UCSD-AML1 (cell line): ENCODE measurements around the gene AMOTL1.

Experiments
- DNase-seq: peaks from one replicate; lab custom pipeline; 2025; ENCODE audit not compliant: unreplicated experiment; lab: John Stamatoyannopoulos, UW

Gene AMOTL1

DNA sequence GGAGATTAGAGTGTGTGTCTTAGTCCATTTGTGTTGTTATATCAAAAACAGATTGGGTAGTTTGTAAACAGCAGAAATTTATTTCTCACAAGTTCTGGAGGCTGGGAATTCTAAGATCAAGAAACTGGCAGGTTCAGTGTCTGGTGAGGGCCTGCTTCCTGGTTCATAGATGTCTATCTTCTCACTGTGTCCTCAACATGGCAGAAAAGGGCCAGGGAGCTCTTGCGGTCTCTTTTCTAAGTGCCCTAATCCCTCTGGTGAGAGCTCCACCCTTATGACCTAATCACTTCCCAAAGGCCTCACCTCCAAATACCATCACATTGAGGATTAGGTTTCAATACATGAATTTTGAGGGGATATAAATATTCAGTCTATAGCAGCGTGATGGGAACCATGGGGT lies 25.5 kb upstream of the AMOTL1 start:
- no peak for DNase-seq

- no peak for DNase-seq
Observed at GRCh38 chr11:94746721-94747120, 21.4 kb upstream of the AMOTL1 start.

DNA sequence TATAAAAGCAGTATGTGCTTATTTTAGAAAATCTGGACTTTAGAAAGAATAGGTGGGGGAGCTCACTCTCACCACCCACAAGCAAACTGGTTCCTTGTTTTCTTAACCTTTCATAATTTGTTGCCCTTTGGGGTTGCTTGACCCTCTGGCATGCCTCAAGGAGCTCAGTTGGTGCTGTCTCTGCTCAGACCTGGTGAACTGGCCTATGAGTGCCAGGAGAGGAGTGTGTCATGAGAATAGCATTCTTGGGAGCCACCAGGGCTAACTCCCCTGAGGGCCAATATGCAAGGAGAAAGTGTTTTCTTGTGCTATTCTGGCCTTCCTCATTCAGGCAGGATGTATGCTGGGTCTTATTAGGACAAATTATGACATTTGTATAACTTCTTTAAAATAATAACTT lies 21.0 kb upstream of the AMOTL1 start:
- DNase-seq = no peak

GRCh38 chr11:94747601-94748041 lies 20.5 kb upstream of the AMOTL1 start:
- DNase-seq = no peak

DNA sequence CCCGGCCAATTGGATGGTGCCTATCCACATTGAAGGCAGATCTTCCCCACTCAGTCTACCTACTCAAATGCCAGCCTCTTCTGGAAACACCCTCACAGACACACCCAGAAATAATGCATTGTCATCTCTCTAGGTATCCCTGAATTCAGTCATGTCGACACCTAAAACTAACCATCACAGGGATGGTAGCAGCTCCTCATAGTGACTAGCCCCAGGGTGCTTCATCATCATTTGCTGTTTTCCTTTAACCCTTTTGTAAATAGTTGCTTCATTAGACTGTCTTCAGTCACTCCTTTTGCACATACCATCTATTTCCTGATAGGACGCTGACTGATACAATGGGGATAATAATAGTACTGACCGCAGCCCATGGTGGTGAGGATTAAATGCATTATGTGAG lies 18.8 kb upstream of the AMOTL1 start:
- DNase-seq = no peak

DNA sequence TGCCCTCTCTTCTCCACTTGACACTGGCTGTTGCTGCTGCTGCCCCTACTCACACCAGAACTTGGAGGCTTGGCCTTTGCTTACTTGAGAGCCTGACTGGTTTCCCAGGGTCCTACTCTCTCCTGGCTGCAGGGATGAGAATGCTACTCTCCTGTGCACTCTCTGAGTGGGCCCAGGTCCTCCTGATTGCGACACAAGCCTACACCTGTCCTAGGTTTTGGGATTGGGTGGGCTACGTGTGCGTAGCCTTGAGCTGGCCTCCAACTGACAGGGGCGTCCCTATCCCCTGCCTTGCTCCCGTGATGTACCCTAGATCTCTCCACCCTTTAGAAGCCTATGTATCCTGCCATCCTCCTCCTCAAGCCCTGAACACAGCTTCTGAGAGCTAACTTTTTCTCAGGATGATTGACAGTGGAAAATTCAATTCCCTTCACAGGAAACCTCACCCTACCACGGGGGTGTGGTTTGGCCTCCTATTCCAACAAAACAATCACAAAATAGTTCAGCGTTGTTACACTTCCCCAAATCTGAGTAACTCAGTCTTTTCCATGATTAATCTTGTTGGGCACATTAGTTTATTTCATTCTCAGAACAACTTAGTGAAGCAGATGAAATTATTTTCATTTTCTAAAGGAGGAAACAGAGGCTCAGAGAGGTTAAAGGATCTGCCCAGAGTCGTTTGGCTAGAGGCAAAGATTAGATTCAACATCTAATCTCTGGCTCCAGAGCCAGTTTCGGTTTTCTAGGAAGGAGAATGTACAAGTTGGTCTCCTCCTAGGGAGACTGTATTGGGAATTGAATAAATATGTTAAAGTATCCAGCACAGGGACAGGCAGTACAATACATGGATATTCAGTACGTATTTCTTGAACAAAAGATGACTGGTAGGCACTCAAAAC lies 17.6 kb upstream of the AMOTL1 start:
- no peak for DNase-seq

DNA sequence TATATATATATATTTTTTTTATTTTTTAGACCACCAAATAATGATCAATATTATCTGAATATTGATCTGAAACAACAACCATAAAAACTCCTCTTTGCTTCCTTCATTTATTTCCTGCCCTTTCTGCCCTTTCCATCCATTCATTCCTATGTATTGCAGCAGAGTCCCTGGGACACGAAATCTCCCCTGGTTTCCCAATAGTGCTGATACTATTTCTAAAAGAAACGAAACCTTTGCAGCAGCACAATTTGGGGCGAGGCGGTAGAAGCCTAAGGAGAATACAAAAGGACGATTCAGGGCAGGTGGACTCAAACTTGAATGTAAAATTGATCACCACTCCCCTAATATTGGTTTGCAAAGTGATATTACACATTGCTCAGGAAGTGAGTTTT lies 16.9 kb upstream of the AMOTL1 start:
- no peak for DNase-seq

GRCh38 chr11:94751786-94752185 lies 16.4 kb upstream of the AMOTL1 start:
- DNase-seq = no peak

- no peak for DNase-seq
Observed at GRCh38 chr11:94753630-94754029, 14.5 kb upstream of the AMOTL1 start.

GRCh38 chr11:94754335-94754734 lies 13.8 kb upstream of the AMOTL1 start:
- DNase-seq = no peak

- DNase-seq = no peak
Observed at GRCh38 chr11:94754819-94755218, 13.3 kb upstream of the AMOTL1 start.

DNA sequence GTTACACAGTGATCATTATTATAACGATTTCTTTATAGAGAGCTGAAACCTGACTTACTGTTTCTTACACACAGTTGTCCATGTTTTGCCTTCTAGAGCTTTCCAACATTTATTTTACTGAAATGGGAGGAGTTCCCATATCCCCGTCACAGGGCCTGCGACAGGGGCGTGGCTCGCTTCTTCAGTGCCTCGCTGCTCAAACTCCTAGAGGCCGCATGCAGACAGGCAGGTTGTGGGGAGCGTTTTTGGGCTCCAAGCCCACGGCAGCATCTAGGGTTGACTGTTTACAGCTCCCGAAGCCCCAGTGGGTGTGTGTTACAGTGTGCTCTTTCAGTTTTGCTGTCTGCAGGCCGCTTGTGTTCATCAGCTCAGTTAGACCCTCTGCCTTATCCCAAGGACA lies 12.7 kb upstream of the AMOTL1 start:
- DNase-seq = no peak

GRCh38 chr11:94757037-94757735 lies 11.0 kb upstream of the AMOTL1 start:
- DNase-seq = no peak

DNA sequence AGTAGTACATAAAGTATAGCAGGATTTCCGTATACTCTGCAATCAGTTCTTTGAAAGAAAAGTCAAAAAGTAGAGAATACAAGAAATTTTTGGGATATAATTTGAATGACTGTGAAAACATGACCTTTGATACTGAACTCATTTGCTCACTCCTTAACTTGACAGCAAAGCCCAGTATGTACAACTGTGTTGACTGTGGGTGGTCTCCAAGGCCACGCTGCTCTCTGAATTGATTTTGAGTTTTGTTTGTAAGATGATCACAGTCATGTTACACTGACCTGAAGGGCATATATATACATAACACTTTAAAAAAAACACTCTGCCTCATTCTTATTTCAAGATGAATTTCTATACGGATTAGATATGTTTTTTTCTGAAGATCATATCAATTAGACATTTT lies 9.5 kb upstream of the AMOTL1 start:
- DNase-seq = no peak

DNA sequence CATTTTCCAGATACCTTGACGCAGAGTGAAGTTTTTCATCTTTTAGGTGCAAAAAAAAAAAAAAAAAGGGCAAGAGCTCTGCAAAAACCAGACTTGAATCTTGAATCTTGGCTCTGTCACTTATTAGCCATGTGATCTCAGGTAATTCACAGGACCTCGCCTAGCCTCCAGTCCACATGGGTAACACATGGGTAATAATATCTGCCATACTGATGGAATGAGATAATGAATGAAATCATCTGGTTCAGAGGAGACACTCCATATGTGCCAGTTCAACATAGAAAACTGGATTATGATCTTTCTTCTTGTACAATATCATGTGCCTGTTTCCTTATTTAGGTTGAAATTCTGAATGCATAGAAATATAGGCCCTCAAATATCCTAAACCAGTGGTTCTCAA lies 8.6 kb upstream of the AMOTL1 start:
- no peak for DNase-seq

DNA sequence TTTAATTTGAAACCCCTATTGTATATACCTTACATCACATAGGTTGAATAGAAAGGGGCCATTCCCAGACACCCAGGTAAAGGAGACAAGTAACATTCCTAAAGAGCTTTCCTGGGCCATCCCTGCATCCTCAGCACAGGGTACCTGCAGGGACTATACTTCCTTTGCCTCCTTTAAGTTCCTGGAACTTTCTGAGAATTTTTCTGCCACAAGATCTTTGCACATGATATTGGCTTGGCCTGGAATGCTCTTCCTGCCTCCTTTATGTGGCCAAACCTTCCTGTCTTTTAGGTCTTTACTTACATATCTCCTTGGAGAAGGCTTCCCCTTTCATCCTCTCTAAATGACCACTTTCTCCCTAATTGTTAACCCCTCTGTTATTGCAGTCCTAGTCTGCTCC lies 7.9 kb upstream of the AMOTL1 start:
- DNase-seq = no peak

DNA sequence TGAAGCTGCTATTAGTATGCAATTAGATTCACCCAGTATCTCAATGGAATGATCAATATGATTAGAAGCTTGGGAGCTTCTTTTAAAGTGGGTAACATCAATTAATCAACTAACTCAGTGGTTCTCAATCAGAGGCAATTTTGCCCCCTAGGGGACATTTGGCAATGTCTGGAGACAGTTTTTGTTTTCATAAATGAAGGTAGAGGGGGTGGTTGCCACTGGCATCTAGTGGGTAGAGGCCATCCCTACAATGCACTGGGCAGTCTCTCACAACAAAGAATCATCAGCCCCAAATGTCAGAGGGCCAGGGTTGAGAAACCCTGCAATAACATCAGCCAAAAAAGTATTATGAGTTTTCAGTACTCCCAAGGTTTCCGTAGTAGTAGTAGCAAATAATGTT lies 5.9 kb upstream of the AMOTL1 start:
- no peak for DNase-seq

DNA sequence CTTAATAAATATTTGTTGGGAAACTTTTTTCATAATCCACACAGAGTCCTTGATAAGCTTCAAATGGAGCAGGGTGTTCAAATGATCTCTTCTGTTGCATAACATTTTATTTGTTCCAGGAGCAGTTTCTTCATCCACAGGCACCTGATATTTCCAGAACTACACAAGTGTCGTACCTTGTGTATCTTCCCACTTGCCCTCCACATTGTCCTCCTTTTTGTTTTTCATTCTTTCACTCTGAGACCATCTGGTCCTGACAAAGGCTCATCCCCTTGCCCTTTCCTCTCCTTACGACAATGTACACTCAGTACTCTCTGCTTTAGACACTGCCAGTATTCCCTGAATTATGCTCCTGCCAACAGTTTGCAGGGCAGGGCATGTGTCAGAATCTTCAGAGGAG lies 5.2 kb upstream of the AMOTL1 start:
- no peak for DNase-seq

- no peak for DNase-seq
Observed at GRCh38 chr11:94766713-94767206, 1.4 kb upstream of the AMOTL1 start.

GRCh38 chr11:94767291-94767690 lies 865 bp upstream of the AMOTL1 start:
- DNase-seq = no peak

GRCh38 chr11:94768602-94769541 lies 716 bp downstream of the AMOTL1 start:
- DNase-seq = no peak
